GM23338 (cell line): ENCODE measurements around the gene DDI2.

ENCODE experiments used
- EZH2 ChIP-seq: fragments of 200-600 bp; sonication (generic); IDR thresholded peaks from one replicate; pipeline ENCODE4 v1.8.0; 2017; ENCODE audit warnings: antibody characterized with exemption, mild to moderate bottlenecking, low read depth; ENCODE audit not compliant: unreplicated experiment
- TF ChIP-seq, protein P1 (sequence below), 2 experiments: fragments of 200-600 bp in 1 of 2; sonication (generic) in 1 of 2; conservative IDR thresholded peaks; 2 replicates each; pipeline versions ENCODE4 v1.5.1 to v1.6.1; 2016 to 2017; ENCODE audit warnings: antibody characterized with exemption in 2 of 2, low read depth in 2 of 2, mild to moderate bottlenecking in 2 of 2, moderate library complexity in 1 of 2
- TF ChIP-seq, protein P2 (sequence below): IDR thresholded peaks from one replicate; pipeline ENCODE4 v1.6.1; 2018; ENCODE audit warnings: antibody characterized with exemption; ENCODE audit not compliant: unreplicated experiment

DNA sequence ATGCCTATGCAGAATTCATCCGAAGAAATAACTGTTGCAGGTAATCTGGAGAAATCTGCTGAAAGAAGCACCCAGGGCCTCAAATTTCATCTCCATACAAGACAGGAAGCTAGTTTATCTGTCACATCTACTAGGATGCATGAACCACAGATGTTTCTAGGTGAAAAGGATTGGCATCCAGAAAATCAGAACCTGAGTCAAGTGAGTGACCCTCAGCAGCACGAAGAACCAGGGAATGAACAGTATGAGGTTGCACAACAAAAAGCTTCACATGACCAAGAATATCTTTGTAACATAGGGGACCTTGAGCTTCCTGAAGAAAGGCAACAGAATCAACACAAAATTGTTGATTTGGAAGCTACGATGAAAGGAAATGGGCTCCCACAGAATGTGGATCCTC, 42.9 kb downstream of the DDI2 start:
- TF ChIP-seq, protein P1, sequence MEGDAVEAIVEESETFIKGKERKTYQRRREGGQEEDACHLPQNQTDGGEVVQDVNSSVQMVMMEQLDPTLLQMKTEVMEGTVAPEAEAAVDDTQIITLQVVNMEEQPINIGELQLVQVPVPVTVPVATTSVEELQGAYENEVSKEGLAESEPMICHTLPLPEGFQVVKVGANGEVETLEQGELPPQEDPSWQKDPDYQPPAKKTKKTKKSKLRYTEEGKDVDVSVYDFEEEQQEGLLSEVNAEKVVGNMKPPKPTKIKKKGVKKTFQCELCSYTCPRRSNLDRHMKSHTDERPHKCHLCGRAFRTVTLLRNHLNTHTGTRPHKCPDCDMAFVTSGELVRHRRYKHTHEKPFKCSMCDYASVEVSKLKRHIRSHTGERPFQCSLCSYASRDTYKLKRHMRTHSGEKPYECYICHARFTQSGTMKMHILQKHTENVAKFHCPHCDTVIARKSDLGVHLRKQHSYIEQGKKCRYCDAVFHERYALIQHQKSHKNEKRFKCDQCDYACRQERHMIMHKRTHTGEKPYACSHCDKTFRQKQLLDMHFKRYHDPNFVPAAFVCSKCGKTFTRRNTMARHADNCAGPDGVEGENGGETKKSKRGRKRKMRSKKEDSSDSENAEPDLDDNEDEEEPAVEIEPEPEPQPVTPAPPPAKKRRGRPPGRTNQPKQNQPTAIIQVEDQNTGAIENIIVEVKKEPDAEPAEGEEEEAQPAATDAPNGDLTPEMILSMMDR (conservative IDR thresholded peaks at IDR 0.05; ENCODE audit: low read depth in 2 of 2), result no peak
- TF ChIP-seq, protein P2, sequence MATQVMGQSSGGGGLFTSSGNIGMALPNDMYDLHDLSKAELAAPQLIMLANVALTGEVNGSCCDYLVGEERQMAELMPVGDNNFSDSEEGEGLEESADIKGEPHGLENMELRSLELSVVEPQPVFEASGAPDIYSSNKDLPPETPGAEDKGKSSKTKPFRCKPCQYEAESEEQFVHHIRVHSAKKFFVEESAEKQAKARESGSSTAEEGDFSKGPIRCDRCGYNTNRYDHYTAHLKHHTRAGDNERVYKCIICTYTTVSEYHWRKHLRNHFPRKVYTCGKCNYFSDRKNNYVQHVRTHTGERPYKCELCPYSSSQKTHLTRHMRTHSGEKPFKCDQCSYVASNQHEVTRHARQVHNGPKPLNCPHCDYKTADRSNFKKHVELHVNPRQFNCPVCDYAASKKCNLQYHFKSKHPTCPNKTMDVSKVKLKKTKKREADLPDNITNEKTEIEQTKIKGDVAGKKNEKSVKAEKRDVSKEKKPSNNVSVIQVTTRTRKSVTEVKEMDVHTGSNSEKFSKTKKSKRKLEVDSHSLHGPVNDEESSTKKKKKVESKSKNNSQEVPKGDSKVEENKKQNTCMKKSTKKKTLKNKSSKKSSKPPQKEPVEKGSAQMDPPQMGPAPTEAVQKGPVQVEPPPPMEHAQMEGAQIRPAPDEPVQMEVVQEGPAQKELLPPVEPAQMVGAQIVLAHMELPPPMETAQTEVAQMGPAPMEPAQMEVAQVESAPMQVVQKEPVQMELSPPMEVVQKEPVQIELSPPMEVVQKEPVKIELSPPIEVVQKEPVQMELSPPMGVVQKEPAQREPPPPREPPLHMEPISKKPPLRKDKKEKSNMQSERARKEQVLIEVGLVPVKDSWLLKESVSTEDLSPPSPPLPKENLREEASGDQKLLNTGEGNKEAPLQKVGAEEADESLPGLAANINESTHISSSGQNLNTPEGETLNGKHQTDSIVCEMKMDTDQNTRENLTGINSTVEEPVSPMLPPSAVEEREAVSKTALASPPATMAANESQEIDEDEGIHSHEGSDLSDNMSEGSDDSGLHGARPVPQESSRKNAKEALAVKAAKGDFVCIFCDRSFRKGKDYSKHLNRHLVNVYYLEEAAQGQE, result no peak
- TF ChIP-seq EZH2, result no peak
